GM18507 (cell line): ENCODE results near the gene LRRC8C.
A peak's percentile ranks its signal among the peaks of the same experiment; 100 is the strongest.
"Not testable (repeated sequence)": the region's sequence is repeated elsewhere in the genome, so short reads cannot be mapped to it uniquely, and the experiment has no call there.

Source experiments
- DNase-seq: peaks from one replicate; pipeline ENCODE4 v3.0.0; 2011; ENCODE audit warnings: low read depth; ENCODE audit not compliant: insufficient read length; ENCODE audit errors: extremely low spot score
- FAIRE-seq: peaks from 2 replicates; lab custom pipeline; 2011; peaks lifted over from hg19 to GRCh38; lab: Jason Lieb, UNC

LRRC8C gene

DNA sequence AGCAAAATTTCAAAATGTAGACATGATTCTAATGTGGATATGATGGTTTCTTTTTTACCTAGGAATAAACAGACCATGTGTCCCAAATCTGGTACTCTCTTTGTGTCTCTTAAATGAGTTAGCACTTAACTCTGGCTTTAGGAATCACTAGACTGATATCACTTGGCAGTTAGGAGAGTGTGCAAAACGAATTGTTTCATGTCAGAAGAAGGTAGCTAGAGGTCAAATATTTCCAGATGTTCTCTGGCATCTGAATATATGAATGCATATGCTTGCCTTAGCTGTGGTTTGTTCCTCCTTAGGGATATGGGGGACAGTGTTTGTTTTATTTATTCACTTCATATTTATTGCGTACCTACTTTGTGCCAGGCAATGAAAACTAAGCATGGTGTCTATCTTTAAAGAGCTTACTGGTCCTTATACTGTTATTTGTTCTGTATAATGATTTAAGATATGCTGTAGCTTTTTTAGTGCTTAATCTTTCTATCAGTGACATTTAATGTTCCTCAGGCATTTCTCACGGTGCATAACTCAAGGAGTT is 65.2 kb downstream of the LRRC8C start:
- DNase-seq (no peak), FAIRE-seq (peak; percentile 49)

DNA sequence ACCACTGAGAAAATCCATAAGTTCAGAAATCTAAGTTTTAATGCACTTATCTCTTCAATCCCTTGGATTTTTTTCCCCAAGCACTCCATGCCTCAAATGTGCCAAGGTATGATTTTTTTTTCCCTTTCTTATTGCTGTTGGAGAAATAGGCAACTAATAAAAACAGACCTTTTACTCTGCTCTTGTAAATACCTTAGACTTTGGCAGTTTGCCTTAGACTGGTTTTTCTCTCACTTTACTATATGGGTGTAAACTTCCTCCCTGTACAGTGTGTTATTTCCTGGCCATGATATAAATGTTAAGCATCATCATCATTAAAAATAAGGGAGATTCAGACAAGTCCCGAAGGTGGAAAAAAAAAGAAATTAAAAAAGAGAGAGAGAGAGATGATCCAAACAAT is 65.7 kb downstream of the LRRC8C start:
- no peak for FAIRE-seq
- DNase-seq = no peak

DNA sequence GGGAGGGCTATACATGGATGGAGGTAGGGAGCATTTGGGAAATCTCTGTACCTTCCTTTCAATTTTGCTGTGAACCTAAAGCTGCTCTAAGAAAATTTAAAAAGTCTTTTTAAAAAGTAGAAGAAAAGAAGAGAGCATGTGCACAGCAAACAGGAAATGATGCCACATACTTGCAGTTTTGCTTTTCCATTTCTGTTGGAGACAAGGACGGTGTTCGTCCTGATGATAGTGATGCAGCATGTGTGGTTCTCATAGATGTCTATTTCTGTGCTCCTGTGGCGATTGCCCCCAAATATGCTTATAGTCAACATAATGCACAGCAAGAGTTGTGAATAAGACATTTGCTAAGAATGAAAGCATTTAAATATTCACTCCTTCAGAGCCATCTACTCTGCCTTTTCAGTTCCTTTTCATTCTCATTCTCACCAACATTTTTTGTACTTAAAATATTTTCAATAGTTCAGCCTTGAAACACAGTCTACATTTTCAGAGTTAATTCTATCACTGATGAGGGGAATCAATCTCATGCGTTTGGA is 66.6 kb downstream of the LRRC8C start:
- DNase-seq (no peak), FAIRE-seq (peak; percentile 62)

DNA sequence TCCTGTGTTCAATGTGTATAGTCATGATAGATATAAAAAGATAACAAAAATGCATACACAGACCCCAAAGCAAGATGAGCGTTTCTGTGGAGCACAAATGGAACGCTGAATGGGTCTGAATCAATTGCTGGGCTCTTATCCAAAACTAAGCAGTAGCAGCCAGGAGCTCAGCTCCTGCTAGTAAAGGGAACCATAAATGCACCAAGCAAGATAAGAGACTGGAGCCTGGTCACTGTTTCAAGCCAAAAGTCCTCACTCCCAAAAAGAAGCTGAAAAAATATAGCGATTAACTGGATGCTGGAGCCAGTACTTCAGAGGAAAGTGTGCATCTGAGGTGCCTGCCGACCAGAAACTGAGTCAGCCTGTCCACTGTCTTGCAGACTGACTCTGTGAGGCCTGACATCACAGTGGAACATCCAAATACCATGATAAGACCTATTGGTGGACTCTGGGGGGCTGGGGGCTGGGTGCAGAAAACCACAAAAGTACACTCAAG is 68.9 kb downstream of the LRRC8C start:
- no peak for DNase-seq
- FAIRE-seq = no peak

DNA sequence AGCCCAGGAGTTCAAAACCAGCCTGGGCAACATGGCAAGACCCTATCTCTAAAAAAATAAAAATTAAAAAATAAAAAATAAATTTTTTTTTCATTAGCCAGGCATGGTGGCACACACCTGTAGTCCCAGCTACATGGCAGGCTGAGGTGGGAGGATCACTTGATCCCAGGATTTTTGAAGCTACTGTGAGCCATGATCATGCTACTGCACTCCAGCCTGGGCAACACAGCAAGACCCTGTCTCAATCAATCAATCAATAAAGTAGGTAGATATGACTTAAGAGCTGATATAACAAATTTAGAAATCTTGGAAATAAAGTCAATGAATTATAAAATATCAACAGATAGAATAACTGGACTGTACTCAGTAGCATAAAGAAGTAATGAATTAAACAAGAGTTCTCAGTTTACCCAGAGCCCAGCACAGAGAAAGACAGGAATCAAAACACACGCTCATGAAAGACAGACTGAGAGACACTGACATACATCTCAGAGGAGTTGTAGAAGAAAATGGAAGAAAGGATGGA is 69.7 kb downstream of the LRRC8C start:
- DNase-seq (no peak), FAIRE-seq (no peak)

DNA sequence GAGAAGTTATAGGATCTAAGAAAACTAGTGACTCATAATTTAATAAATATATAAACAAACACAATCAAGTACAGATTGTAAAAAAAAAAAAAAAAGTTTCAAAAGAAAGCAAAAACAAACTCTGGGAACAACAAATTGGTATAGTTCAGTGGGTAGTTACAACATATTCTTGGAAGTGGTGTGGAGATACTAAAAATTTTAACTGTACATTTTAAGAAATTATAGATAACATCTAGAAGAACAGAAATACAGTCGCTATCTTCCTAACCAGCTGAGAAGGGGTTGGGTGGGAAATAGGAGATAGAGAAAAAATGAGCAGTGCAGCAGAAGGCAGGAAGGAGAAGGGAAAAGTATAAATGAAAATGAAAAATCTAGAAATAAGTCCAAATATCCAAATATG is 70.5 kb downstream of the LRRC8C start:
- DNase-seq = no peak
- no peak for FAIRE-seq

DNA sequence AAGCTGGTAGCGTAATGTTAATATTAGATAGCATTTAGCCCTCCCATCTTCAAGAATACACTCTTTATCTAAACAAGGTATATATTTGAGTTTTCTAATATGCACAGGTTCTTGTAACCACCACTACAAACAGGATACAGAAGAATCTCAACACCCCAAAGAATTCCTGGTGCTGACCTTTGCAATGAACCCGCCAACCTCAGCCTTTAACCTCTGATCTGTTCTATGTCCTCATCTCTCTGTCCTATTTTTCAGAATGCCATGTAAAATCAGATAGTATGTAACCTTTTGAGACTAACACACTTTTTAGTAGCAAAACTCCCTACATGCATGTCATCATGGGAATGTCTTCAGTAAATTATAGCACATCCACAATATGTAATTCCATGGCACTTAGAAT is 71.1 kb downstream of the LRRC8C start:
- FAIRE-seq (peak; percentile 39), DNase-seq (no peak)

DNA sequence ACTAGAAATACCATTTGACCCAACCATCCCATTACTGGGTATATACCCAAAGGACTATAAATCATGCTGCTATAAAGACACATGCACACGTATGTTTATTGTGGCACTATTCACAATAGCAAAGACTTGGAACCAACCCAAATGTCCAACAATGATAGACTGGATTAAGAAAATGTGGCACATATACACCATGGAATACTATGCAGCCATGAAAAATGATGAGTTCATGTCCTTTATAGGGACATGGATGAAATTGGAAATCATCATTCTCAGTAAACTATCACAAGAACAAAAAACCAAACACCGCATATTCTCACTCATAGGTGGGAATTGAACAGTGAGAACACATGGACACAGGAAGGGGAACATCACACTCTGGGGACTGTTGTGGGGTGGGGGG is 72.0 kb downstream of the LRRC8C start:
- not testable (repeated sequence) for FAIRE-seq, DNase-seq

DNA sequence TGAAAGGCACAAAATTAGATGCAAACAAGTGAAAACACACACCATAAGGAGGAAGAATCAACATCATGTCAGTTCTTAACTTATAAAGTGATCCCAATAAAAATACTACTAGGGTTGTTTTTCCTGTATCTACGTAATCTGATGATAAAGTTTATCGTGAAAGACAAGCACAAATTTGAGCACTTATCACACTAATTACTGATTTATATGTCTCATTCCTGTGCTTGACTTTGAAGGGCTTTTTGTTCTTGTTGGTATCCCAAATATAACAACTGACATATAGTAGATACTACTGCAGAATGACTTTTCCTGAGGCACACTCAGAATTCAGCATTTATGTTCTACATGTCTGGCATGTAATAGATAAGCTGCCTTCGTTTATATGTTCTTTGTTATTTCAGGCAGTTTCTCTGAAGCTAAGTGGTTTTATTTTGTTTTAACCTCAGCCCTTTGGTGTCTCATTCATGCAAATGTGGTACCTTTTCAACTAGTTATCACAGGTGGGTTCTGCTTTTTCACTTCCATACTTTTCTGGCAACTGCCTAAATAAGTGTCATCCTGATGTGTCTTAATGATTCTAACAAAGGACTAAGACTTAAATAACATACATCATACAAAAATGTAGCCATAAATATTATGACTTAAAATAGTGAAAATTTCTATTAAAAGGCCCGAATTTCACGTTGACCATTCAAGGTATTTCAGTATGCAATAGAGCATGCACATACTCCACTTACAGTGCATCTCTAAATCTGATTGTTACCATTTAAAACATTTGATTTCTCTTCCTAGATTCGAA is 73.2 kb downstream of the LRRC8C start:
- DNase-seq = no peak
- peak; percentile 55 for FAIRE-seq

DNA sequence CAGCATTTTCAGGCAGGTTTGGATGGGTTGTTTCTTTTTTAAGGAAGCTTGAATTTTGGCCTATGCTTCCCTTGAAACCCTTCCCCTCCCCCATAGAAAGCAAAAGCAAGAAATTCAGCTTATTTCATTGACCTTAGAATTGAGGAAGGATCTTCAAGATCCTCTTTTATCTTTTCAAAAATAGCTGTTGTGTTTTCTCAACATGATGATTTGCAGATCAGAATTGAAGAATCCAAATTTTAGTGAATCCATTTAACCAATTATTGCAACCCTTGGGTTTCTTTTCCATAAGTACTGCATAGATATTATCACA is 73.7 kb downstream of the LRRC8C start:
- DNase-seq (no peak), FAIRE-seq (peak; percentile 70)

DNA sequence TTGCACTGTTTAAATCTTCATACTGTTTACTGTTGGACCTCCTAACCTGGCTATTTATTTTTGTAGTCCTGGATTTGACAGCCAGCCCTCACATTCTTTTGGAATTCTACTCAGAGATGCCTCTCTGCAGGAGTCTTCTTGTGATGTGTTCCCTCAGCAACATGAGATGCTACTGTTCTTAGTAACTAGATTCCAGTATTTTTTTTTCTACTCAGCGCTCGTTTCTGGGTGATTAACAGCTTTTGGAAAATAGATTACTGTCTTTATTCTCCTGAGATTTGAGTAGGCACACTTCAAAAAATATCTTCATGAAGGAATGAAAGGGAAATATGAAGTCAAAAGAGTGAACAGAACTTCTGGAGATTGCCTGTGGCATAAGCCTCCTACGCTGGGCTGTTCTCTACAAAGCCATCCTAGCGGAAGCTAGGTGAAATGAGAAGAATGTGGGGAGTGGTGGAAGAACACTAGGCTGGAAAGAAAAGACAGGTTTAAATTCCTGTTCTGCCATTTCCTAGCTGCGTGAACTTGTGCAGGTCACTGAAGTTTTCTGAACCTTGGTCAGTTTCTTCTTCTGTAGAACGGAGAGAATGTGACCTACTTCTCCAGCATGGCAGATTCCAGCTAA is 75.9 kb downstream of the LRRC8C start:
- DNase-seq (no peak), FAIRE-seq (no peak)

DNA sequence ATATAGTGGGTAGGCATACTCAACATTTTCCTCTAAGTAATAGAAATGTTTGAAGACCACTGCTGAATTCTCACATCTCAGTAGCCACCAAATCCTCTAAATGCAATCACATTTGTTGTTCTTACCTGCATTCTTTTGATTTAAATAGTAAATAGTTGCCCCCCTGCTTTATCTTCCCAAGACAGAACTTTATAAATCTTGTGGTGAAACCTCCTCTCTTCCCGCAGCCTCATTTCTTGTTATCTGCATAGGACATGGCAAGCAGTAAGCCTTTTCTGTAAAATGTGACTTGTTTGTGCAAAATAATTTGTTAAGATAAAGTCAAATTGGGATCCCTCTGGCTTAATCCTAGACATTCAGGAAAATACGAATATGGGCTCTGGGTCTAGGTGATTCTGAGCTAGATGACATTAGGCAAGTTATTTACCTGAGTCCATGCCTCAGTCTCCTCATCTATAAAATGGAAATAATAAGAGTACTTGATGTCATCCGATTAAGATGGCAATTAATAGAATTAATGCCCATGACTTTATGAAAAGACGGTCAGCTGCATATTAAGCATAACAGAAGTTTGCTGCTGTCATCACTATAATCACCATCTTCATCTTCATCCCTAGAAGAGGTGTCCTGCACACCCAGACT is 77.7 kb downstream of the LRRC8C start:
- no peak for DNase-seq
- FAIRE-seq = no peak

DNA sequence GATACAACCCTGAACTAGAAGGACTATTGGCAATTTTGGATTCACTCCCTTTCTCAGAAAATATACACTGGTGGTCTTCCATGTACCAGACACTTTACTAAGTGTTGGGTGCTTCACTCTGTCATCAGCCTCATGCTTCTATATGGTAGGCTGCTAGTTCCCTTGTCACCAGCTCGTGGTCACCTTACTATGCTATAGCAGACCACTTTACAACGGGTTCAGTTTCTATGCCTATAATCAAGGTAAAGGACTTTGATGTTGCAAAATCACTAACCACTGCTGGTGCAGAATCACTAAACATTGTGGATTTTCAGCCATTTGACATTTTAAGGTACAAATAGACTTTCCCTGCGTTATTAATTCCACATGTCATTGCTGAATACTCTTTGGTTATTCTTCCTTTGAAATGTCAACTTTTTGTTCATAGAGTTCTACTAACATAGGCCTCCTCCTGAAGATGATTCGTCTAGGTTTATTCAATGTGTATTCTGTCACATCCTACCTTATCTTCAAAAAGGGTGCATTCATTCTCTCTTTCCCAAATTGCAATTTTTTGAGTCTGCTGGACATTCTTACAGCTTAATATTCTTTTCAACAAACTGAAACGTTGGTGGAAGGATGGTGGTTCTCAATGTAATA is 78.3 kb downstream of the LRRC8C start:
- FAIRE-seq = no peak

DNA sequence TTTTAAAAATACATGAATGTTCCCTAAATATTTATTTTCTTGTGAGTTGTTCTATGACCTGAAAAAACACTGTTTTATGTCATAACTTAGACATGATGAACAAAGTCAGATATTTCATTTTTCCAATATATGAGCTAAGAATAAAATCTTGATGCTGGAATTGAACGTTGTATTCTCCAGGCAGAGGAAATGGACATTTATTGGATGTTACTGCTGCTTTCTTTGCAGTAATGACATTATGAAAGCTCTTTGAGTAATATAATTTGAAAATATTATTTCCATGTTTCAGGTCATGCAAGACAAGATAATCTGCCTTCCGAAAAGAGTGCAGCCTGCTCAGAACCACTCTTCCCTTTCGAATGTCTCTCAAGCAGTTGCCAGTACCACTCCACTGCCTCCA is 79.5 kb downstream of the LRRC8C start:
- DNase-seq (no peak), FAIRE-seq (no peak)

More for the DNA sequence above, 78.3 kb downstream of the LRRC8C start:
- no peak for DNase-seq

DNA sequence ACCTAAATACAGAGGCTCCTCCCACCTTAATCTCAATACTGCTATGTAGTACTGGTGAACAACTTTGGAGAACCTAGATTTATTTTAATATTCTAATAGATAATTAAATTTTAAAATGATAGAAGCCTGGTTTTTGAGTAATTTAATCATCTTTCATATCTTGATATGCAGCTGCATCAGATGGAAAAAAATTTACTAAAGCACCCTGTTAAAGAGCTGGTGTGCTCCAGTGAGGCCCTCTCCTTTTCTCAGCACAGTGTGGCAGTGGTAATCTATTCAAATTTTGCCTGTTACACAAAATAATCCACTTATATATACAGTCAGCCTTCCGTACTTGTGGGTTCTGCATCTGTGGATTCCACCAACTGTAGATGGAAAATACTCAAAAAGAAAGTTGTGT is 82.8 kb downstream of the LRRC8C start:
- DNase-seq (no peak), FAIRE-seq (no peak)

DNA sequence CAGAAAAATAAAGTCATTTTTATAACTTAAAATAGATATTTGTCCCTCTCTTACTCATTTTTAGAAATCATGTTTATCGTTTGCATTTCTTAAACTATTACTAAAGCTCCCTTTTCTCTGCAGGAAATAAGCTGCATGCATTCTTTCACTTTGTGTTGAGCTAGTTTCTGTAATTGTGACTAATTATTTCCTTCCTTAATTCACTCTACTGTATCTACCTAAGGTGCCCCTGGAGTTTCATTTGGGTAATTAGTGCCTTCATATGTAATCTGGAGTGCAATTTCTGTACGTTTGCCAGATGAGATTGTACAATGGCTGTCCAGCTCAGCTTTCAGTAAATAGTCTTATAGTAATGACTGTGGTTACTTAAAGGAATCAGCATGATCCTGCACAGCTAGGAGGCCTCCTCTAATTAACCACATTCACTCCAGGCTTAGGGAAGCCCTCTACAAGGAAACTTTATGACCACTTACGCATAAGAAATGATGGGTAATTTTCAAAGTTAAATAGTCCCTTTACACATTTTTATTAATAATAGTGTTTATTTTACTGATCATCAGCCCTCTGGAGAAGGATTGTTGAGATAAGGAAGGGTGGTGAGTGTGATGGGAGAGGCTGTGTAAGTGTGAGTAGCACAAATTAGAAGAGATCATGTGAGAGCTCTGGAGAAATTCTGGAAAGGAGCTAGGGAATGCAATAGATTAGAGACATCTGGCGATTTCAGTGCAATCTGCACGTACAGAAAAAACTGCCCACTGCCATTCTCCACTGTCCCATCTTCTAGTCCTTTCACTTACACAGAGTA is 86.8 kb downstream of the LRRC8C start:
- FAIRE-seq (peak; percentile 67), DNase-seq (no peak)

DNA sequence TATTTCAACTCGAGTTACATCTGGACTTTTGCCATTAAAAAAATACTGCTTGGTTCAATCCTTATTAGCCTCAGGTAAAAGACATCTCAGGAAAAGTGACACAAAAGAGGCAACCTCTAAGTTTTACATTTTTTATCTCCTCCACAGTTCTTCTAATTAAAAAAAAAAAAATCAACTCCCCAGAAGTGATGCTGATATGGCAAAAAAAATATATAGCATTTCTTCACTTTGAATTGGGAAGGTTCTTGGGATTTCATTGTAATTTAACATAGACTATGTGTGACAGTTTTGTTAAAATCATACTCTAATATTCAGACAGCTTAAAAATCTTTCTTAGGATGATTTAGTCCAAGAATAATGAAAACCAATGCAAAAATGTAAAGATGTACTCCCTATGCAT is 87.9 kb downstream of the LRRC8C start:
- FAIRE-seq = no peak
- DNase-seq = no peak

DNA sequence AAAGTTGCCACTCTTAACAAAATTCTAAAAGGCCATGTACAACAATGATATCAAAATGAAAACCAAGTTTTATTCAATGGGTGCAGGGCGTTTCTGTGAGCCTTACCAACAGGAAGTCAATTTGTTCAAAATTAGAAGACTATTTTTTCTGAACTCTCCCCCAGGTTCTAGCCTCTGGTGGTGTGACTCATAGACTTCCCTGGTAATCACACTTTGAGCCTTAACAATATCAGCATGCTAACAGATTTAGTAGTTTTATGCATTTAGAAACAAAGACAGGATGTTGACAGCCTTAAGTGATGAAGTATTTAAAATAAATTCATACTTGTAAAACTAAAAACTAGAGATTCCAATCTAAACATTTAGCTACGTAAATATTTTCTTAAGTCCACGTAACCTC is 88.4 kb downstream of the LRRC8C start:
- FAIRE-seq (peak; percentile 9), DNase-seq (no peak)

DNA sequence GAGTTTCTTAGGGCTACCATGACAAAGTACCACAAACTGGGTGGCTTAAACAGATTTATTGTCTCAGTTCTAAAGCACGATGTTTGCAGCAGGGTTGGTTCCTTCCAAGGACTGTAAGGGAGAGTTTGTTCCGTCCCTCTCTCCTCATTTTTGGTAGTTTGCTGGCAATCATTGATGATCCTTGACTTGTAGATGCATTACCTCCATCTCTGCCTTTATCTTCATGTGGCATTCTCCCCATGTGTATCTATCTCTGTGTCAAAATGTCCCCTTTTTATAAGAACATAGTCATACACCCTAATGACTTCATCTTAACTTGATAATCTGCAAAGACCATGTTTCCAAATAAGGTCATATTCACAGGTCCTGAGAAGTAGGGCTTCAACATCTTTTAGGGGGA is 90.2 kb downstream of the LRRC8C start:
- no peak for FAIRE-seq
- DNase-seq = no peak
